Measurements from ENCODE around the gene RPL34.

- TF ChIP-seq CTCF (conservative IDR thresholded peaks at IDR 0.05; ENCODE audit: low read length) (no peak), EZH2phosphoT487 (IDR thresholded peaks at IDR 0.05; ENCODE audit: borderline replicate concordance) (no peak)
Observed at GRCh38 chr4:108607079-108607815, 13.1 kb upstream of the RPL34 start.

Measured in Loucy (cell line).